Measurements from ENCODE around the gene PRDX5. TPM values are rescaled to one million over a fixed set of nuclear protein-coding genes. Genes with fewer than 3 reads are reported as not detected.

Gene PRDX5
- total and polyA plus RNA-seq, 9 of the 15 experiments (the other 6 are each of a cell fraction or from before 2014, with no cell fraction given), result 40.8 to 327 (median 204) TPM

- no peak for TF ChIP-seq GATAD2A (IDR thresholded peaks at IDR 0.05)
- peak in 1 of 2 experiments; percentile 63; a peak in 3 of 4 replicates for TF ChIP-seq MLLT1 (IDR thresholded peaks at IDR 0.05)
- no peak for TF ChIP-seq ZNF780A (CRISPR knock-in tag; IDR thresholded peaks at IDR 0.05)
- TF ChIP-seq TAF7 (tag; IDR thresholded peaks at IDR 0.05), result peak; percentile 51; the same call in 1 of the 2 replicates
- no peak for TF ChIP-seq PTTG1 (tag; IDR thresholded peaks at IDR 0.05; ENCODE audit: low read depth)
- no peak for TF ChIP-seq OTX1 (CRISPR knock-in tag; IDR thresholded peaks at IDR 0.05)
- no peak for TF ChIP-seq GTF2B (IDR thresholded peaks at IDR 0.05; ENCODE audit: extremely low read depth, insufficient read length)
- TF ChIP-seq MCM7 (IDR thresholded peaks at IDR 0.05), result no peak
- TF ChIP-seq GTF2A2 (tag; IDR thresholded peaks at IDR 0.05), result no peak
- TF ChIP-seq CCAR2 (IDR thresholded peaks at IDR 0.05; ENCODE audit: low read depth, low read length), result no peak
- no peak for TF ChIP-seq CREB1 (IDR thresholded peaks at IDR 0.05)
- peak; percentile 58; the same call in 1 of the 2 replicates for TF ChIP-seq CREB1 (CRISPR knock-in tag; IDR thresholded peaks at IDR 0.05)
- no peak for TF ChIP-seq HNRNPH1 (optimal IDR thresholded peaks at IDR 0.05; ENCODE audit: low read depth, low read length)
- TF ChIP-seq ZNF324 (CRISPR knock-in tag; IDR thresholded peaks at IDR 0.05), result no peak
- no peak for TF ChIP-seq MTA1 (IDR thresholded peaks at IDR 0.05; ENCODE audit: borderline replicate concordance)
- TF ChIP-seq ZNF280B (CRISPR knock-in tag; IDR thresholded peaks at IDR 0.05), result no peak
- TF ChIP-seq IRF2 (CRISPR knock-in tag; IDR thresholded peaks at IDR 0.05), result no peak
- TF ChIP-seq ZC3H4 (CRISPR knock-in tag; IDR thresholded peaks at IDR 0.05; ENCODE audit: borderline replicate concordance), result peak; percentile 96; the same call in 1 of the 2 replicates
- no peak for TF ChIP-seq PHB2 (IDR thresholded peaks at IDR 0.05; ENCODE audit: low read depth)
- TF ChIP-seq TBP (optimal IDR thresholded peaks at IDR 0.05; ENCODE audit: low read depth, low read length), result peak; percentile 36
- no peak for TF ChIP-seq NR2C2 (CRISPR knock-in tag; IDR thresholded peaks at IDR 0.05)
- peak; percentile 75 for TF ChIP-seq NR2C2 (tag; IDR thresholded peaks at IDR 0.05)
- no peak for TF ChIP-seq ZNF12 (CRISPR knock-in tag; IDR thresholded peaks at IDR 0.05)
- TF ChIP-seq MAX (CRISPR knock-in tag; IDR thresholded peaks at IDR 0.05), result peak; percentile 96
- TF ChIP-seq TAL1 (IDR thresholded peaks at IDR 0.05), result no peak
These were observed 13.4 kb upstream of the PRDX5 start (continued) for GRCh38 chr11:64304316-64305072.
